CD4-positive, alpha-beta T cell (primary cell): ENCODE data around the gene S100A6. TPM values are rescaled to one million over a fixed set of nuclear protein-coding genes. Genes with fewer than 3 reads are reported as not detected.

Experiments used
- ATAC-seq: fragments of 200-7000 bp; cut with Tn5 transposase; one replicate; pipeline ENCODE4 v1.10.0; 2022; ENCODE audit warnings: mild to moderate bottlenecking; ENCODE audit not compliant: poor library complexity
- CTCF ChIA-PET: fragments of 350-600 bp; sonication (Branson Sonifier 250); formaldehyde crosslinking; loops from one replicate; lab custom pipeline; 2021; ENCODE audit warnings: antibody characterized with exemption, inconsistent platforms; lab: Charles Lee
- POLR2A ChIA-PET: fragments of 350-600 bp; sonication (Branson Sonifier 250); formaldehyde crosslinking; loops from one replicate; lab custom pipeline; 2021; ENCODE audit warnings: antibody characterized with exemption, inconsistent platforms; lab: Charles Lee
- DNase-seq, 14 experiments: peaks; one replicate each; pipeline ENCODE4 v3.0.0-alpha.2; 2013 to 2020; ENCODE audit warnings: mixed read lengths in 2 of 14
- H3K27ac ChIP-seq, 2 donors: one replicate each; pipeline versions ENCODE4 v1.5.1 to v1.7.0; 2013; ENCODE audit warnings: low read length in 2 of 2, low read depth in 1 of 2, mild to moderate bottlenecking in 1 of 2
- H3K27me3 ChIP-seq, 2 experiments: 1 replicate in 1 of 2; 2 replicates in 1 of 2; pipeline versions ENCODE4 v1.6.1 to v1.7.0; 2013; ENCODE audit warnings: low read length in 2 of 2, control low read depth in 1 of 2, mild to moderate bottlenecking in 1 of 2, moderate library complexity in 1 of 2; ENCODE audit not compliant: insufficient read depth in 2 of 2, control insufficient read depth in 1 of 2
- H3K36me3 ChIP-seq: one replicate; pipeline ENCODE4 v1.6.1; 2013; ENCODE audit warnings: low read length, control low read depth; ENCODE audit not compliant: insufficient read depth
- H3K4me1 ChIP-seq: one replicate; pipeline ENCODE4 v1.6.1; 2013; ENCODE audit warnings: low read length, control low read depth; ENCODE audit not compliant: insufficient read depth
- H3K4me3 ChIP-seq: one replicate; pipeline ENCODE4 v1.5.1; 2013; ENCODE audit warnings: mild to moderate bottlenecking, low read length, moderate library complexity
- H3K9me3 ChIP-seq, 2 experiments: 1 replicate in 1 of 2; 2 replicates in 1 of 2; pipeline versions ENCODE4 v1.6.1 to v1.7.0; 2013; ENCODE audit warnings: low read length in 2 of 2, mild to moderate bottlenecking in 2 of 2, control low read depth in 1 of 2, moderate library complexity in 1 of 2; ENCODE audit not compliant: control insufficient read depth in 1 of 2, insufficient read depth in 1 of 2
- H3K27ac Mint-ChIP-seq: one replicate; pipeline ENCODE4 v1.8.0; 2020; ENCODE audit warnings: mixed read lengths
- H3K27me3 Mint-ChIP-seq: one replicate; pipeline ENCODE4 v1.8.0; 2021; ENCODE audit warnings: mixed read lengths
- H3K36me3 Mint-ChIP-seq: one replicate; pipeline ENCODE4 v1.8.0; 2021; ENCODE audit warnings: low read depth, mixed read lengths
- H3K4me1 Mint-ChIP-seq: one replicate; pipeline ENCODE4 v1.8.0; 2021; ENCODE audit warnings: low read depth, mixed read lengths
- H3K4me3 Mint-ChIP-seq: one replicate; pipeline ENCODE4 v1.8.0; 2020; ENCODE audit warnings: mild to moderate bottlenecking, mixed read lengths
- H3K9me3 Mint-ChIP-seq: one replicate; pipeline ENCODE4 v1.8.0; 2020; ENCODE audit warnings: mixed read lengths
- intact Hi-C, 2 experiments: fragments of 100-400 bp; cut with DNase I in 1 of 2; cut with micrococcal nuclease in 1 of 2; formaldehyde crosslinking; loops; one replicate each; pipeline versions ENCODE4 v1.15.1 to v1.9.0; 2023 to 2025; cut with DNase I, micrococcal nuclease
- total RNA-seq, 174 experiments: library from RNA in 2 of 174; stranded (reverse) in 2 of 174; gene quantifications; one replicate each; pipeline ENCODE4 v1.2.3 and lab custom pipeline; 2021 to 2026
- TF ChIP-seq, protein P1 (sequence below): fragments of 200-600 bp; IDR thresholded peaks from one replicate; pipeline ENCODE4 v1.8.0; 2022; ENCODE audit warnings: antibody characterized with exemption, mild to moderate bottlenecking

The S100A6 gene
- total RNA-seq, 2 experiments from 2014 or later = 172 to 175 TPM

DNA sequence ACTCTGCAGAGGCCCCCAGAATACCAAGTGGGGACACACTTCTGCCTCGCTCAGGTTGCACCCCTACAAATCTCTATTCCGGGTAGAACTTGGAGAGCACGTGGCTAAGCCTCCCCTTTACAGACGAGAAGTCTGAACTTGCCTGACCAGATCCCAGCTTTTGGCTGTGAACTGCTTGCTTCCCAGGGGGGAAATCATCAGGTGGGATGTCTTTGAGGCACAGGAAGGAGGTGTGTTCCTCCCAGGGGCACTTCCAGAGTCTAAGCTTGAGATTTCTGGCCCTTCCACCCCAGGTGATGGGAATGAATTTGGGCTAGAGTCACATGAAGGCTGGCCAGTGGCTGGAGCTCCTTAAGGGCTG is 14.6 kb upstream of the S100A6 start:
- Mint-ChIP-seq H3K4me1 (peaks cover 22% of the 10 kb centered on the region), H3K4me3 (no peak overlapping the region), H3K27ac (no peak overlapping the region), H3K9me3 (no peaks in the 10 kb centered on the region), H3K36me3 (peaks cover 3% of the 10 kb centered on the region), H3K27me3 (no peaks in the 10 kb centered on the region)
- no peaks in the 10 kb centered on the region for H3K27me3 ChIP-seq
- ChIA-PET POLR2A (interaction anchor here (0.5 to 2.4 kb wide), 2 partner anchors 15 to 127 kb away, joined by 3 to 12 read pairs; partner anchors contain the start of gene S100A6), CTCF (interaction anchor here (1.0 to 1.3 kb wide), 2 partner anchors 18 kb away, joined by 3 to 5 read pairs; no protein-coding TSS in a partner anchor)
- DNase-seq (no peak), ATAC-seq (no peak)
- H3K9me3 ChIP-seq = no peaks in the 10 kb centered on the region
- no peak overlapping the region for H3K4me3 ChIP-seq
- intact Hi-C loops = no loop called here
- H3K36me3 ChIP-seq = no peaks in the 10 kb centered on the region
- no peak overlapping the region for H3K27ac ChIP-seq
- TF ChIP-seq, protein P1, sequence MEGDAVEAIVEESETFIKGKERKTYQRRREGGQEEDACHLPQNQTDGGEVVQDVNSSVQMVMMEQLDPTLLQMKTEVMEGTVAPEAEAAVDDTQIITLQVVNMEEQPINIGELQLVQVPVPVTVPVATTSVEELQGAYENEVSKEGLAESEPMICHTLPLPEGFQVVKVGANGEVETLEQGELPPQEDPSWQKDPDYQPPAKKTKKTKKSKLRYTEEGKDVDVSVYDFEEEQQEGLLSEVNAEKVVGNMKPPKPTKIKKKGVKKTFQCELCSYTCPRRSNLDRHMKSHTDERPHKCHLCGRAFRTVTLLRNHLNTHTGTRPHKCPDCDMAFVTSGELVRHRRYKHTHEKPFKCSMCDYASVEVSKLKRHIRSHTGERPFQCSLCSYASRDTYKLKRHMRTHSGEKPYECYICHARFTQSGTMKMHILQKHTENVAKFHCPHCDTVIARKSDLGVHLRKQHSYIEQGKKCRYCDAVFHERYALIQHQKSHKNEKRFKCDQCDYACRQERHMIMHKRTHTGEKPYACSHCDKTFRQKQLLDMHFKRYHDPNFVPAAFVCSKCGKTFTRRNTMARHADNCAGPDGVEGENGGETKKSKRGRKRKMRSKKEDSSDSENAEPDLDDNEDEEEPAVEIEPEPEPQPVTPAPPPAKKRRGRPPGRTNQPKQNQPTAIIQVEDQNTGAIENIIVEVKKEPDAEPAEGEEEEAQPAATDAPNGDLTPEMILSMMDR = no peak
- H3K4me1 ChIP-seq = peaks cover 42% of the 10 kb centered on the region

DNA sequence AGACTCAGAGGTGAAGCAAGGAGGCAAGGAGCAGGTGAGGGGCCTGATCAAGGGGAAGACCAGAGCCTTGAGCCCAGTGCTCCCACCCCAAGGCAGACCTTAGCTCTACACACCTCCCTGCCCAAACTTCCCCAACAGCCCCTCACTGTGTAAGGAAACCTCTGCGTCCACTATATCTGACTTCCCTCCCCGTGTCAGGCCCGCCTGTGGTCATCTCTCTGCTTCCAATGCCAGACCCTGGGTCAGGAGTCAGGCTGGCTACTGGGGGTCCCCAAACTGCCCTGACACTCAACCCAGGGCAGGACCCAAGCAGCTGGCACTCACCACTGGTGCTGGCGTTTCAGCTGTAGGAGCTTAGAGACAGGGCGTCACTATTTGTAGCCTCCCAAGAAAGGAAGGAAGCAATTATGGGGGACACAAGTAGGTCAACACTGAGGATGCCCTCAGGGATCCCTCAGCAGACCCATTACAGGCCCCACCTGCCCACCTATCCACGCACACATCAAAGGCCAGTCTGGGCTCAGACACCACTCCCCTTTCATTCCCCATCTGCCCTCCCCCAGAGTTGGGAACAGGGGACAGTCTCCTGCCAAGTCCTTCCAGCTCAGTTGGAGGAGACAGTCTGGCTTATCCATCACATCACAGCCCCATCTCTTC is 14.1 kb upstream of the S100A6 start:
- Mint-ChIP-seq H3K27me3 (no peaks in the 10 kb centered on the region), H3K9me3 (no peaks in the 10 kb centered on the region), H3K36me3 (peaks cover 8% of the 10 kb centered on the region), H3K4me3 (no peak overlapping the region), H3K27ac (no peak overlapping the region), H3K4me1 (peaks cover 27% of the 10 kb centered on the region)
- H3K27me3 ChIP-seq = no peaks in the 10 kb centered on the region
- no peak for ATAC-seq
- ChIA-PET POLR2A (interaction anchor here (0.5 to 2.4 kb wide), 2 partner anchors 15 to 127 kb away, joined by 3 to 12 read pairs; partner anchors contain the start of gene S100A6), CTCF (interaction anchor here (1.3 kb wide), 1 partner anchor 18 kb away, joined by 3 read pairs; no protein-coding TSS in a partner anchor)
- no peaks in the 10 kb centered on the region for H3K9me3 ChIP-seq
- intact Hi-C loops = loop anchor here in 1 of 2 experiments (5.0 kb wide), 1 partner anchor 82 kb away; the partner anchor contains the start of gene CHTOP
- peaks cover 45% of the 10 kb centered on the region for H3K4me1 ChIP-seq
- H3K27ac ChIP-seq = no peak overlapping the region
- H3K4me3 ChIP-seq = no peak overlapping the region
- no peaks in the 10 kb centered on the region for H3K36me3 ChIP-seq
- DNase-seq = no peak
- TF ChIP-seq, protein P1 = no peak

DNA sequence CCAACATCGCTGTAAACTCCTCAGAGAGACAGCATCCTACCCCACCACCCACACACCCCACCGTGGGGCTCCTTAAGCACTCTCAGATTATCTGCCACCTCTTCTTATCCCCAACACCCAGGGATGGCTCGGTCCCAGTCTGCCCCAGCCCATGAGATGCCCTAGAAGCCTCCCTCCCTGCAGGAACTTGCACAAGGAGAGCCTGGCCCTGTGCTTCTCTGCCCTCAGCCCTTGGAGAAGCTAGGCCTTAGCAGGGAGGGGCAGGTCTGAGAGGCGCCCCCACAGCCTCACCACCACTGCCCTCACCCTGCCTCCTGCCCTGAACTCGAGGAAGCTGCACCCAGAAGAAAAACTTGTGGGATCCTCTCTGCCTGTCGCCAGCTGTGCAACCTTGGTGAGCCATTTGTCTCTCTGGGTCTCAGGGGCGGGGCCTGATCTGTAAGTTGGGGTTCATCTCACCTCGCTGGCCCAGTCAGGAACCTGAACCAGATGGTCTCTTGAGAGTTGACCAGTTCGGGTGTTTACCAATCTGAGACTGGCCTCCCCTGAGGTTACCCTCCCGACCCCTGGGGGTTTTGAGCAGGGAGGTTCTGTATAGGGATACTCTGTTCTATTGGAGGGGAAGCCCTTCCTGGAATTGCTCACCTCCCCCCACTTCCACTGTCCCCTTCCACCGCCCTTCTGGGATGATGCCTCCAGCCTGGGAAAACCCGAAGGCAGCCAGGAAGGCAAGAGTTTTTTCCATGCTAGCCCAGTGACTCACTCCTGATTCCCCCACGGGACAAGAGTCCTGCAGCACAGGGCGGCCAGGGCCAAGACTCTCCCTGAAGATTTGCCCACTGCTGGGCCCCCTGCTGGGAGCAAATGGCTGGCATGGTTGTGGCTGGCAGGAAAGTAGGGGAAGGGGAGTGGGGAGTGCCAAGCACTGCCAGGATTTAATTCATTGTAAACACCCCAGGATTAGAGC is 13.2 kb upstream of the S100A6 start, which contains the start of gene S100A3:
Gene S100A3, minus strand, starts transcription at position 537 of the 967 bp plus-strand sequence. CDS start 773 bp downstream, outside the sequence.
- TF ChIP-seq, protein P1 = no peak
- H3K4me1 Mint-ChIP-seq = peaks cover 35% of the 10 kb centered on the region
- ChIA-PET CTCF (interaction anchor here (0.6 kb wide), 1 partner anchor 14 kb away, joined by 5 read pairs; no protein-coding TSS in a partner anchor), POLR2A (interaction anchor here (1.2 kb wide), 1 partner anchor 15 kb away, joined by 3 read pairs; no protein-coding TSS in a partner anchor)
- H3K9me3 Mint-ChIP-seq = no peaks in the 10 kb centered on the region
- peaks cover 16% of the 10 kb centered on the region for H3K36me3 Mint-ChIP-seq
- intact Hi-C loops = loop anchor here in 1 of 2 experiments (5.0 kb wide), 1 partner anchor 83 kb away; the partner anchor contains the start of gene CHTOP
- Histone ChIP-seq H3K4me3 (no peak within 1 kb of the TSS), H3K9me3 (no peaks in the 10 kb centered on the region), H3K36me3 (peaks cover 8% of the 10 kb centered on the region), H3K27ac (no peak within 1 kb of the TSS), H3K4me1 (peaks cover 54% of the 10 kb centered on the region), H3K27me3 (no peaks in the 10 kb centered on the region)
- no peak for ATAC-seq
- no peak for DNase-seq
- H3K27me3 Mint-ChIP-seq = no peaks in the 10 kb centered on the region
- H3K27ac Mint-ChIP-seq = peak within 1 kb of the TSS; percentile 71
- peak within 1 kb of the TSS; percentile 25 for H3K4me3 Mint-ChIP-seq
